GM21367 (cell line): ENCODE data around the gene SNW1.

ENCODE experiments used
- ATAC-seq: cut with Tn5 transposase; IDR thresholded peaks from one replicate; pipeline ENCODE4 v1.9.1; 2021; ENCODE audit not compliant: unreplicated experiment

The SNW1 gene

GRCh38 chr14:77673193-77673592 is 87.8 kb downstream of the SNW1 start:
- ATAC-seq: no peak
